Measurements from ENCODE around the gene PTK6. TPM values are rescaled to one million over a fixed set of nuclear protein-coding genes. Genes with fewer than 3 reads are reported as not detected.

PTK6 gene
- total RNA-seq, 3 donors from 2014 or later (not counting 1 experiment from before 2014, with no cell fraction given), result 0.16 to 0.48 TPM; not detected in 1

GRCh38 chr20:63549679-63550282, 12.6 kb upstream of the PTK6 start:
- no peak for ATAC-seq
- H3K4me1 Mint-ChIP-seq, result peaks cover 0 to 18% of the 10 kb centered on the region in 2 donors
- no peaks in the 10 kb centered on the region for H3K36me3 Mint-ChIP-seq
- peaks cover 0 to 6% of the 10 kb centered on the region in 2 donors for H3K27me3 Mint-ChIP-seq (ENCODE audit: low read depth in 2 of 2)
- no peak overlapping the region for H3K27ac ChIP-seq (ENCODE audit: low read length)
- no peak overlapping the region for H3K4me3 Mint-ChIP-seq
- H3K27ac Mint-ChIP-seq, result no peak overlapping the region
- TF ChIP-seq CTCF (IDR thresholded peaks at IDR 0.05), result no peak
- H3K4me3 ChIP-seq (ENCODE audit: low read length), result no peak overlapping the region
- intact Hi-C loops (cut with micrococcal nuclease), result loop anchor here (5.0 kb wide), 1 partner anchor 88 kb away; no protein-coding TSS in a partner anchor
- WGBS (ENCODE audit: insufficient coverage), result 86% methylated on average over 18 of the region's 18 CpGs
- H3K27me3 ChIP-seq (ENCODE audit: control insufficient read depth, insufficient read depth, low read length), result peaks cover 2% of the 10 kb centered on the region
- H3K9me3 ChIP-seq (ENCODE audit: control insufficient read depth, insufficient read depth, low read length), result no peaks in the 10 kb centered on the region
- peaks cover 36% of the 10 kb centered on the region for H3K4me1 ChIP-seq (ENCODE audit: control insufficient read depth, insufficient read depth, low read length)
- H3K9me3 Mint-ChIP-seq, result no peaks in the 10 kb centered on the region
- DNase-seq, result no peak
- H3K36me3 ChIP-seq (ENCODE audit: control insufficient read depth, insufficient read depth, low read length), result no peaks in the 10 kb centered on the region

- no peak overlapping the region for H3K27ac Mint-ChIP-seq
- WGBS (ENCODE audit: insufficient coverage), result 34% methylated on average over 8 of the region's 25 CpGs
- ATAC-seq, result no peak
- no peak for DNase-seq
- Histone ChIP-seq H3K27ac (ENCODE audit: low read length) (no peak overlapping the region), H3K4me1 (ENCODE audit: control insufficient read depth, insufficient read depth, low read length) (peaks cover 32% of the 10 kb centered on the region), H3K4me3 (ENCODE audit: low read length) (no peak overlapping the region), H3K9me3 (ENCODE audit: control insufficient read depth, insufficient read depth, low read length) (no peaks in the 10 kb centered on the region), H3K27me3 (ENCODE audit: control insufficient read depth, insufficient read depth, low read length) (peaks cover 2% of the 10 kb centered on the region), H3K36me3 (ENCODE audit: control insufficient read depth, insufficient read depth, low read length) (no peaks in the 10 kb centered on the region)
- peaks cover 0 to 6% of the 10 kb centered on the region in 2 donors for H3K27me3 Mint-ChIP-seq (ENCODE audit: low read depth in 2 of 2)
- H3K4me3 Mint-ChIP-seq, result no peak overlapping the region
- peaks cover 0 to 18% of the 10 kb centered on the region in 2 donors for H3K4me1 Mint-ChIP-seq
- no peaks in the 10 kb centered on the region for H3K9me3 Mint-ChIP-seq
- H3K36me3 Mint-ChIP-seq, result no peaks in the 10 kb centered on the region
- no peak for TF ChIP-seq CTCF (IDR thresholded peaks at IDR 0.05)
- intact Hi-C loops (cut with micrococcal nuclease), result no loop called here
Observed at GRCh38 chr20:63549019-63549418, 11.8 kb upstream of the PTK6 start.

- Mint-ChIP-seq H3K27me3 (ENCODE audit: low read depth in 2 of 2) (peaks cover 0 to 6% of the 10 kb centered on the region in 2 donors), H3K9me3 (no peaks in the 10 kb centered on the region), H3K4me3 (no peak overlapping the region), H3K27ac (no peak overlapping the region), H3K36me3 (no peaks in the 10 kb centered on the region), H3K4me1 (peaks cover 0 to 18% of the 10 kb centered on the region in 2 donors)
- ATAC-seq (no peak), DNase-seq (no peak)
- 63% methylated on average over 10 of the region's 11 CpGs for WGBS (ENCODE audit: insufficient coverage)
- no peaks in the 10 kb centered on the region for H3K36me3 ChIP-seq (ENCODE audit: control insufficient read depth, insufficient read depth, low read length)
- intact Hi-C loops (cut with micrococcal nuclease), result no loop called here
- H3K4me1 ChIP-seq (ENCODE audit: control insufficient read depth, insufficient read depth, low read length), result peaks cover 27% of the 10 kb centered on the region
- H3K9me3 ChIP-seq (ENCODE audit: control insufficient read depth, insufficient read depth, low read length), result no peaks in the 10 kb centered on the region
- H3K27ac ChIP-seq (ENCODE audit: low read length), result no peak overlapping the region
- H3K27me3 ChIP-seq (ENCODE audit: control insufficient read depth, insufficient read depth, low read length), result peaks cover 2% of the 10 kb centered on the region
- H3K4me3 ChIP-seq (ENCODE audit: low read length), result no peak overlapping the region
- no peak for TF ChIP-seq CTCF (IDR thresholded peaks at IDR 0.05)
Observed at GRCh38 chr20:63548542-63548941, 11.4 kb upstream of the PTK6 start.
